IMR-90 (cell line): Measurements from ENCODE around the gene SDHC. TPM values are rescaled to one million over a fixed set of nuclear protein-coding genes. Genes with fewer than 3 reads are reported as not detected.

Source experiments
- ATAC-seq: fragments of 200-7000 bp; cut with Tn5 transposase; 2 replicates; pipeline ENCODE4 v1.9.1; 2020; ENCODE audit warnings: low read depth, mild to moderate bottlenecking, moderate library complexity
- BruUV-seq: library from RNA; stranded (reverse); fragments of 400-500 nt; replicated peaks from 2 replicates; lab custom pipeline; 2021; lab: Mats Ljungman, UMichigan
- CTCF ChIA-PET: fragments of 300-600 bp; formaldehyde crosslinking; extraction: SDS; loops from one replicate; lab custom pipeline; 2021; ENCODE audit warnings: antibody characterized with exemption; lab: Yijun Ruan, JAX
- POLR2A ChIA-PET: fragments of 300-600 bp; sonication (Branson Sonifier 250); formaldehyde crosslinking; loops from one replicate; lab custom pipeline; 2022; ENCODE audit warnings: antibody characterized with exemption; ENCODE audit not compliant: unreplicated experiment; lab: Charles Lee
- DNase-seq: peaks from one replicate; pipeline ENCODE4 v3.0.0; 2013
- H2AFZ ChIP-seq: replicated peaks from 2 replicates; pipeline ENCODE3; 2013; ENCODE audit warnings: low read length, mild to moderate bottlenecking; ENCODE audit not compliant: poor library complexity
- H2AK5ac ChIP-seq: 2 replicates; pipeline ENCODE4 v1.6.1; 2013; ENCODE audit warnings: low read depth, low read length, inconsistent platforms
- H2AK9ac ChIP-seq: replicated peaks from 2 replicates; pipeline ENCODE3; 2013; ENCODE audit warnings: mild to moderate bottlenecking, low read depth, low read length, moderate library complexity; ENCODE audit not compliant: poor library complexity
- H2BK120ac ChIP-seq: 2 replicates; pipeline ENCODE4 v1.6.1; 2013; ENCODE audit warnings: low read depth, low read length, inconsistent platforms
- H2BK15ac ChIP-seq: 3 replicates; pipeline ENCODE4 v1.6.1; 2013; ENCODE audit warnings: low read depth, low read length, inconsistent platforms
- H2BK20ac ChIP-seq: 2 replicates; pipeline ENCODE4 v1.6.1; 2013; ENCODE audit warnings: low read depth, mild to moderate bottlenecking, inconsistent platforms, low read length, moderate library complexity
- H2BK5ac ChIP-seq: 2 replicates; pipeline ENCODE4 v1.6.1; 2013; ENCODE audit warnings: mild to moderate bottlenecking, low read depth, low read length, inconsistent platforms; ENCODE audit not compliant: poor library complexity, severe bottlenecking
- H3K14ac ChIP-seq: replicated peaks from 2 replicates; pipeline ENCODE4 v1.6.1; 2013; ENCODE audit warnings: low read depth, low read length, inconsistent platforms
- H3K18ac ChIP-seq: 2 replicates; pipeline ENCODE4 v1.6.1; 2013; ENCODE audit warnings: low read depth, low read length, control low read depth
- H3K23ac ChIP-seq: 2 replicates; pipeline ENCODE4 v1.6.1; 2013; ENCODE audit warnings: low read depth, low read length, inconsistent platforms
- H3K27ac ChIP-seq: 2 replicates; pipeline ENCODE4 v1.5.1; 2013; ENCODE audit warnings: mild to moderate bottlenecking, control low read depth, low read length; ENCODE audit not compliant: insufficient read depth
- H3K27me3 ChIP-seq: 2 replicates; pipeline ENCODE4 v1.6.1; 2013; ENCODE audit warnings: low read length; ENCODE audit not compliant: control insufficient read depth, insufficient read depth
- H3K36me3 ChIP-seq: 2 replicates; pipeline ENCODE4 v1.6.1; 2013; ENCODE audit warnings: low read length, mixed read lengths; ENCODE audit not compliant: control insufficient read depth, insufficient read depth
- H3K4ac ChIP-seq: 2 replicates; pipeline ENCODE4 v1.6.1; 2013; ENCODE audit warnings: low read depth, low read length, inconsistent platforms
- H3K4me1 ChIP-seq: 2 replicates; pipeline ENCODE4 v1.6.1; 2013; ENCODE audit warnings: low read length, mixed read lengths; ENCODE audit not compliant: control insufficient read depth, insufficient read depth
- H3K4me2 ChIP-seq: 2 replicates; pipeline ENCODE4 v1.6.1; 2013; ENCODE audit warnings: low read depth, mild to moderate bottlenecking, control low read depth, low read length, moderate library complexity
- H3K4me3 ChIP-seq: 2 replicates; pipeline ENCODE4 v1.5.1; 2013; ENCODE audit warnings: low read depth, mild to moderate bottlenecking, control low read depth, low read length, moderate library complexity; ENCODE audit not compliant: insufficient read depth
- H3K56ac ChIP-seq: 2 replicates; pipeline ENCODE4 v1.6.1; 2013; ENCODE audit warnings: low read length, inconsistent platforms; ENCODE audit not compliant: insufficient read depth; ENCODE audit errors: extremely low read depth
- H3K79me1 ChIP-seq, 2 experiments: 2 replicates each; pipeline ENCODE4 v1.6.1; 2013; ENCODE audit warnings: low read length in 2 of 2, inconsistent platforms in 1 of 2, low read depth in 1 of 2
- H3K9ac ChIP-seq: 2 replicates; pipeline ENCODE4 v1.6.1; 2013; ENCODE audit warnings: low read depth, low read length, control low read depth
- H3K9me1 ChIP-seq: 2 replicates; pipeline ENCODE4 v1.6.1; 2013; ENCODE audit warnings: low read length, inconsistent platforms; ENCODE audit not compliant: insufficient read depth
- H3K9me3 ChIP-seq: 2 replicates; pipeline ENCODE4 v1.6.1; 2013; ENCODE audit warnings: low read length; ENCODE audit not compliant: control insufficient read depth, insufficient read depth
- H4K20me1 ChIP-seq: 2 replicates; pipeline ENCODE4 v1.6.1; 2013; ENCODE audit warnings: low read length, inconsistent platforms; ENCODE audit not compliant: insufficient read depth
- H4K5ac ChIP-seq: 2 replicates; pipeline ENCODE4 v1.6.1; 2013; ENCODE audit warnings: mild to moderate bottlenecking, low read depth, low read length, control low read depth
- H4K8ac ChIP-seq, 2 experiments: 2 replicates each; pipeline ENCODE4 v1.6.1; 2013; ENCODE audit warnings: low read depth in 2 of 2, low read length in 2 of 2, control low read depth in 1 of 2, inconsistent platforms in 1 of 2
- H4K91ac ChIP-seq: 2 replicates; pipeline ENCODE4 v1.6.1; 2013; ENCODE audit warnings: low read depth, low read length, inconsistent platforms; ENCODE audit not compliant: insufficient read depth
- MAZ ChIP-seq: IDR thresholded peaks from 2 replicates; pipeline ENCODE4 v1.6.1; 2012; ENCODE audit warnings: low read depth, mild to moderate bottlenecking, low read length, improper control_type of control experiment, moderate library complexity, borderline replicate concordance
- WGBS, 2 experiments: methylation state at CpG; one replicate each; pipeline versions ENCODE4 v1.1.5 to v1.1.7; 2013; ENCODE audit warnings: missing lambda C conversion rate in 2 of 2; ENCODE audit not compliant: insufficient read length in 1 of 2; ENCODE audit errors: extremely low coverage in 2 of 2; 5-methylcytosine and 5-hydroxymethylcytosine counted together
- dilution Hi-C: fragments of 300-500 bp; cut with HindIII; formaldehyde crosslinking; loops from one replicate; pipeline ENCODE4 v1.14.3; 2018; ENCODE audit warnings: low sequenced_read_pairs; ENCODE audit not compliant: unreplicated experiment
- in situ Hi-C: fragments of 300-500 bp; cut with MboI; formaldehyde crosslinking; loops from 3 replicates; pipeline ENCODE4 v1.14.3; 2019; ENCODE audit warnings: low sequenced_read_pairs, inconsistent platforms, mixed read lengths
- intact Hi-C: fragments of 100-400 bp; cut with micrococcal nuclease; formaldehyde crosslinking; loops from 2 replicates; pipeline ENCODE4 v1.10.0; 2022
- polyA plus RNA-seq, 3 experiments: library from polyadenylated mRNA; depleted of rRNA; stranded (reverse); fragments of >200 nt; gene quantifications; 2 replicates each; pipeline ENCODE4 v1.2.3, GENCODE V29; 2012; ENCODE audit warnings: low replicate concordance in 1 of 3
- total RNA-seq: library from RNA; depleted of rRNA; stranded (reverse); fragments of >200 nt; gene quantifications from 2 replicates; pipeline ENCODE4 v1.2.3, GENCODE V29; 2012

Gene SDHC
- total and polyA plus RNA-seq, 2 of the 4 experiments (the other 2 are of a cell fraction): 158 to 235 TPM

DNA sequence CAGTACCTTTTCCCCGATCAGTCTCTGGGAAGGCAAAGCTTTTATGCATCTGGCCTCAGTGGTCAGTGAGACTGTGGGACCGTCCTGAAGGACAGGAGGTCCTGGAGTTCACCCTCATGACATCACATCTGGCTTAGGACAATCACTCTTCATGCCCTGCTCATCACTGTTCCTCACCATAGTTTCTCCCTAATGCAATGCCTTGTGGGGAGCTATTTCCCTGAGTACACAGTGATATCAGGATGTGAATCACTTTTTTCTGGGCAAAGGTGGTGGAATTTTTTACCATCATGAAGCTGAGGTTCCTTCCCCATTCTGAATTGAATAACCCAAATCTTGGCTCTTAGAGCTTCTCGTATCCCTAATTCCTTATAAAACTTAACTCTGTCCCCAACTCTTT lies 88.3 kb downstream of the SDHC start:
- H2BK15ac ChIP-seq: no peak overlapping the region
- H2BK20ac ChIP-seq: no peak overlapping the region
- POLR2A ChIA-PET: no interaction called here
- peaks cover 2% of the 10 kb centered on the region for H3K27me3 ChIP-seq
- H3K27ac ChIP-seq: no peak overlapping the region
- CTCF ChIA-PET: no interaction called here
- no TSS peak for BruUV-seq
- H3K4me3 ChIP-seq: no peak overlapping the region
- no peaks in the 10 kb centered on the region for H3K79me1 ChIP-seq
- no peak for TF ChIP-seq MAZ
- no peak overlapping the region for H3K18ac ChIP-seq
- in situ Hi-C loops (no loop called here), intact Hi-C loops (no loop called here), dilution Hi-C loops (no loop called here)
- H4K5ac ChIP-seq: no peak overlapping the region
- H3K36me3 ChIP-seq: no peaks in the 10 kb centered on the region
- H3K4me1 ChIP-seq: no peaks in the 10 kb centered on the region
- WGBS, 2 experiments: 100% methylated on average over 1 of the region's 3 CpGs; no CpG with 5 or more reads in 1 of the 2 experiments
- no peaks in the 10 kb centered on the region for H4K20me1 ChIP-seq
- H4K91ac ChIP-seq: no peak overlapping the region
- H3K9ac ChIP-seq: no peak overlapping the region
- no peak overlapping the region for H2AFZ ChIP-seq
- H3K9me1 ChIP-seq: 0 out of 2 replicates have a peak, but pooled peaks cover 2% of the 10 kb centered on the region
- H3K4me2 ChIP-seq: no peak overlapping the region
- no peak overlapping the region for H3K14ac ChIP-seq
- H4K8ac ChIP-seq: no peak overlapping the region
- H2BK5ac ChIP-seq: no peak overlapping the region
- H3K56ac ChIP-seq: no peak overlapping the region
- H3K23ac ChIP-seq: no peak overlapping the region
- H2AK5ac ChIP-seq: no peak overlapping the region
- ATAC-seq: no peak
- no peak overlapping the region for H2BK120ac ChIP-seq
- H3K4ac ChIP-seq: no peak overlapping the region
- H3K9me3 ChIP-seq: no peaks in the 10 kb centered on the region
- no peak overlapping the region for H2AK9ac ChIP-seq
- peak; percentile 6 for DNase-seq
